Measurements from ENCODE around the gene C19orf12. TPM values are rescaled to one million over a fixed set of nuclear protein-coding genes. Genes with fewer than 3 reads are reported as not detected.

C19orf12 gene
- total and polyA plus RNA-seq, 2 of the 13 experiments (the other 11 are each of a cell fraction or from before 2014, with no cell fraction given) = 17.7 to 34.4 TPM

- TF ChIP-seq HNF1A (IDR thresholded peaks at IDR 0.05; ENCODE audit: low read depth) (no peak), HNF1A (CRISPR knock-in tag; IDR thresholded peaks at IDR 0.05; ENCODE audit: borderline replicate concordance) (no peak), PPARG (CRISPR knock-in tag; conservative IDR thresholded peaks at IDR 0.05) (no peak), EED (CRISPR knock-in tag; IDR thresholded peaks at IDR 0.05) (no peak), ATF7 (IDR thresholded peaks at IDR 0.05) (no peak), ATF7 (CRISPR knock-in tag; IDR thresholded peaks at IDR 0.05) (no peak), SIX4 (CRISPR knock-in tag; IDR thresholded peaks at IDR 0.05) (no peak), DNMT1 (CRISPR knock-in tag; IDR thresholded peaks at IDR 0.05) (no peak), DPF2 (CRISPR knock-in tag; IDR thresholded peaks at IDR 0.05; ENCODE audit: borderline replicate concordance, low read depth) (no peak), ZNF337 (CRISPR knock-in tag; IDR thresholded peaks at IDR 0.05; ENCODE audit: borderline replicate concordance, low read depth) (no peak), ZNF296 (CRISPR knock-in tag; conservative IDR thresholded peaks at IDR 0.05) (no peak)
These were observed 54.2 kb downstream of the C19orf12 start (continued) for GRCh38 chr19:29660835-29661234.
